Measurements from ENCODE around the gene RYR3.

- TF ChIP-seq CTCF (IDR thresholded peaks at IDR 0.05; ENCODE audit: insufficient read depth, low read length, poor library complexity, severe bottlenecking) = no peak
- TF ChIP-seq EZH2phosphoT487 (conservative IDR thresholded peaks at IDR 0.05; ENCODE audit: low read length) = no peak
These were observed 388.4 kb downstream of the RYR3 start for GRCh38 chr15:33699145-33699544.

Data from SU-DHL-6 (cell line).